Stimulated activated CD8-positive, alpha-beta memory T cell treated with anti-CD3 and anti-CD28 coated beads, Interleukin-15, amount 100 ng/mL, for 48 hours (primary cell): ENCODE data around the gene HUS1.
"Not testable (repeated sequence)": the region's sequence is repeated elsewhere in the genome, so short reads cannot be mapped to it uniquely, and the experiment has no call there.

Source experiments
- DNase-seq, 2 donors: peaks; one replicate each; pipeline ENCODE4 v3.0.0-alpha.2; 2020; ENCODE audit warnings: low read depth in 2 of 2

Gene HUS1

DNA sequence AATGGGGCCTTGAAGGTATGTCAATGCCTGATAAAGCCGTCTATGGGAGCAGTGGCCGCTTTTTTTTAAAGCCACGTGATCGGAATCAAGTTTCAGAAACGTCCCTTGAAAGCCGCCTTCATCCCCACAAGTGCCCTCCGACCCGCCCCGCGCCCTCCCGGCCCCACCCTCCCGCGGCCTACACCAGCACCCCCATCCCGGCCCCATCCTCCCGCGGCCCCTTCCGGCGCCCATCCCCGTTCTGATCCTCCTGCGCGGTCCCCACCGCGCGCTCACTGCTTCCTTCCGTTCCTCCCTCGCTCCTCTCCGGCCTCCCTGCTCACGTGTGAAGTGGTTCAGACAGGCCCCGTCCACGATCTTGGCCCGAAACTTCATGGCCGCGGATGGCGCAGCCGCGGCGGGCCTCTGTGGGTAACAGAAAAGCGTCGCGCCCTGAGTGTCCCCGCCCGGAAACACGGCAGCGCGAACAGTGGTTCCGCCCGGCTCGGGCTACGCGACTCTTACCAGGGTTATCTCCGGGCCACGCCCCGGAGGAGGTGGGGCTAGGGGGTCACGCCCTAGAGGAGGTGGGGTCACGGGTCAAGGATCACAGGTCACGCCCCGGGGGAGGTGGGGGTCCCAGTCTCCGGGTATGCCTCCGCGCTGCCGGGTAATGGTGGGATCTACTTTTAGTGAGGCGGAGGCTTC lies at the start of gene HUS1:
TSS of gene HUS1 (minus strand) at position 471 of the 687 bp plus-strand sequence. CDS start at position 375, 96 bp downstream.
- peak; percentile 85 to 89 for DNase-seq

DNA sequence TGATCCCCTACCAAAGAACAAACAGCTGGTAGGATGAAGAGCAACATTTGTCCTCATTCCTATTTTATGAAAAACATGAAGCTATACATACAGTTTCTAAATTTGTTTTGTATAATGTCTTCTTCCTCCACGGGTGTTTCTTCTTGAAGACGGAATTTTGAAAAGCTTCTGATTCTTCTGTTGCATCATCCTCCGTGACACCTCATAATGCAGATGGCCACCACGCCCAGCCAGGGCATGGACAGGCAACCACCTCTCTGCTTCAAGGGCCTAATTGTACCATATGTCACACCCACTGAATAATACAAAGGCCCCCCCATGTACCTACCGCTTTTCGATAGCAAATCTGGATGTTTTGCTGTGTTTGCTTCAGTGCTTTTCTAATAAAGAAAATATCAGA lies 49.5 kb upstream of the HUS1 start, which contains the start of gene SUN3:
TSS of gene SUN3 (minus strand) at position 170 of the 400 bp plus-strand sequence. CDS start at position 1, 169 bp downstream.
- DNase-seq, result no peak

DNA sequence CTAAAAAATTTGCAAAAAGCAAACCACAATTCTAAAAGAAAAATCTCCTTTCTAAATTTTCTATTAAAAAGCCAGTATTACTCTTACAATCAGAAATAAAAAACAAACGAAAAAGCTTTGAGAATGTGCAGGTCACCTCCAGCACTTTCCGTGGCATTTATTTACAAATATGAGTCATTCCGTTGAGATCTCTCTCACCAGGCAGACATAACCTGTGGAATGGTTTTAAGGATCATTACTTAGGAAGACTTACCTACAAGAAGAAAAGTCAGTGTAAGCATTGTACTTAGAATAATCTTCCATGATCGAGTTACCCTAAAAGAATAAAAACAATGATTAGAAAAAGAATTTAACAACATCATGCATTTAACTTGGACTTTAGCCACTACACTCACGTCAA lies 46.2 kb upstream of the HUS1 start:
- no peak for DNase-seq

DNA sequence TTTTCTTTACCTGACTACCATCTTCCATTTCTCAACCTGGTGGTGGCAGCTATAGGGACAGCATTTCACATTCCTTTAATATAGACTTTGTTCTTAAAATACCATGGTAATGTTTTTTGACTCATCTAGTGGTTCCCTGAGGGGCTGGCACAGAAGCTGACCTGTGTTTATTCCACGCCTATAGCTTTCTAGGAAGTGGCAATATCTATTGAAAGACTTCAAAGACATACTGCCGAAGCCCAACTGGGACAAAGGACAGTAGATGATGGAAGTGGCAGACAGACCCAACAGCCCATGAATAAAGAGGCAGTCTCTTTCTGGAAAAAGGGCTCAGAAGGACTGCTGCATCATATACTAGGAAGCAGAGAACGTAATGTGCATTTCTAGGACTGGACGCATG lies 38.3 kb upstream of the HUS1 start:
- DNase-seq, result no peak

DNA sequence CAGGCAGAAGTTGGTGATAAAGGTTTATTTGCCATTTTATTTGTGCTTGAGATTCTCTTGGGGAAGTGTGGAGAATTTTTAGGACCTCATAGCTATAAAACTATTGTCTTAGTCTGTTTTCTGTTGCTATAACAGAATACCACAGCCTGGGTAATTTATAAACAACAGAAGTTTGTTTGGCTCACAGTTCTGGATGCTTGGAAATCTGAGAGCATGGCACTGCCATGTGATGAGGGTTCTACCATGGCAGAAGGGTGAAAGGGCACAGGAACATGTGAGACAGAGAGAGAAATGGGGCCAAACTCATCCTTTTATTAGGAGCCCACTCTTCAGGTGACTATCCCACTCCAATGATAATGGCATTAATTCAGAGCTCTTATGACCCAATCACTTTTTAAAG lies 37.2 kb upstream of the HUS1 start:
- DNase-seq, result no peak

DNA sequence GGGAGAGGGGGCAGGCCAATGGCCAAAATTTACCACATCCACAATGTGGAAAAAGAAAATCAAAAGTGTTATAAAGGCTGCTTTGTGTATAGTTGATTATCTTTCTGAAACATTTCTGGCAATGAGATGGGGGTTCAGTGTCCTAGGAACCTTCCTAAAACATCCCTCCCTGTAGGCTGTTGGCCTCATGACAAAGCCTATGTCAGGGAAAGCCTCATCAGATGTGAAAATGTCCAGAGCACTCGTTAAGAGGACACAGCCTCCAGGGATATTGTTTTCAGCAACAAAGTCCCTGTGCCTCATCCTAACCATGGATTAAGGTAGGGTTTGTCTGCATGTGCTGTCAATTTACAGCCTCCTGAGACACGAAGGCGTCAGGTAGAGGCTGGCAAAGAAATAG lies 32.5 kb upstream of the HUS1 start:
- no peak for DNase-seq

DNA sequence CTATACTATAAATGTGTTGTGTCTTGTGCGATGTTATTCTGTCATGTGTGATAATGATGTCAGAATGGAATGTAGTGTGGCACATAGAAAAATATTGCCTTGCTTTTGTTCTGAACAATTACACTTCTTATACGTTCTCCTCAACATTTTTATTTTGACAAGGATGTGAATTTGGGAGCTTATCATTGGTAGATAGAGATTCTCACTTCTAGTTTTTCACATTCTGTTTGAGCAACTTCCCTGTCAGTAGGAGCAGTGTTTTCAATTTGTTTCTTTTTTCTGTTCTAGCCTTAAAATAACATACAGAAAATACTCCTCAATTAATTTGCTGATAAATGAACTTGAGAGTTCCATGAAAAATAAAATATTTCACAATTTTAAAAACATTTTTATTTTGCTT lies 31.9 kb upstream of the HUS1 start:
- DNase-seq, result no peak

DNA sequence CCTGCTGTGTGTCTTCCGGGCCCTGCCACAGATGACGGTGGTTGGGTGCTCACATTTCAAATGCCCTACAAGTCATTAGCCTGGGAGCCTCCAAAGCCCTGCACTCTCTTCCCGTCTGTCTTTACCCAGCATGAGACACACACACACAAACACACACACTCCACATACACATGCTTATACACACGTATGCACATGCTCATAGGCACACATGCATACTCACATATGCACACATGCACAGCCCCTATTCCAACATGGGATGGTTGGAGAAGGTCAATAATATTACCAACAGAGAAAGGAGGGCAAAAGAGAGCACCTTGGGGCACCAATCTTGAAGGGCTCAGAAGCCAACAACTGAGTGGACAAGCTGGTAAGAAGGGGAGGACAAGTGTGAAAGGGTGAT lies 30.5 kb upstream of the HUS1 start:
- no peak for DNase-seq

DNA sequence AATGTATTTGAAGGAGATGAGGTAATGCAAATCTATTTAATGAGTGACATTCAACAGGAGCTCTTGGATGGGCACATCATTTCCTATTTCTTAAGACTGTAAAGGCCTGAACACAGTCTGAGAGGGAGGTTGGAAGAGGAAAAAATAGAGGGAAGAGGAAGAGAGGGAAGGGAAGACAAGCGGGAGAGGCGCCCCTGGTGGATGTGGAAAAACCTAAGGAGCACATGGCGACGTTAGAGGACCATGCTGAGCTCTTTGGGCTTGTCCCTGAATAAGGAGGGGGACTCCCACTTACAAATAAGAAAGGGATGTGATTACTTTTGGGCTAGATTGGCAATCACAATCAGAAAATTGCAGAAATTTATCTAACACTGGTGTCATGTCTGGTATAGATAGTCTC lies 29.8 kb upstream of the HUS1 start:
- DNase-seq, result no peak

DNA sequence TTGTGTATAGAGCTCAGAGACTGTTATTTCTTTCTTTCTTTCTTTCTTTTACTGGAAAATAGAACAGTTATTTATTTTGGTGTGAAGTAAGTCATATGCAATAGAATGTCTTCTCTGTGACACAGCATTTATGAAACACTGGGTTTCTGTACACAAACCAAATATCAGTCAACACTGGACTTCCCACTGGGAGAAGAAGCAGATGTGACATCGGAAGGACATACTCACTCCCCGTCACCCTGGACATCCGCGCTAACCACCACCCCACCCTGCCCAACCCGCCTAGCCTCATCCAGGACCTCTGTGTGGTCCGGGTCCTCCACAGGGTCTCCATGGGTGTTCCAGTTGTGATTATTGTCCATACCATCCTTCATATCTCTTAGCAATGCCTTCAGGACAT lies 27.5 kb upstream of the HUS1 start:
- DNase-seq, result no peak

DNA sequence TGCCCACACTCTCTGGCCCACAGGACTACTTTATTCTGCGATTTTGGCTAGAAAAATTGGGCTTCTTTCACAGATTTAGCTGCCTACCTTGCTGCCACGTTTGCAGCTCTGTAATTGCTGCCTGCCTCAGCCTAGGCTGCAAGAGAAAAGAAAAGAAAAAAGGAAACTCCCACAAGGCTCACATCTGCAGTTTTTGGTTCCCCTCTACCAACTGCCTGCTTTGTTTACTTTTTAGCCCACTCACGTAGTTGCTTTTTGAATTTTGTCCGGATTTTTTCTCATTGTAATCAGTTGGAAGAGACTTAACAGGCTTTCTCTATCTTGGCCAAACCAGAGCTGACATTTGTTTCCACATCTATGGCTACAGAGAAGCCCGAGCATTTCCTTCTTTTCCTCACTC lies 25.2 kb upstream of the HUS1 start:
- no peak for DNase-seq

DNA sequence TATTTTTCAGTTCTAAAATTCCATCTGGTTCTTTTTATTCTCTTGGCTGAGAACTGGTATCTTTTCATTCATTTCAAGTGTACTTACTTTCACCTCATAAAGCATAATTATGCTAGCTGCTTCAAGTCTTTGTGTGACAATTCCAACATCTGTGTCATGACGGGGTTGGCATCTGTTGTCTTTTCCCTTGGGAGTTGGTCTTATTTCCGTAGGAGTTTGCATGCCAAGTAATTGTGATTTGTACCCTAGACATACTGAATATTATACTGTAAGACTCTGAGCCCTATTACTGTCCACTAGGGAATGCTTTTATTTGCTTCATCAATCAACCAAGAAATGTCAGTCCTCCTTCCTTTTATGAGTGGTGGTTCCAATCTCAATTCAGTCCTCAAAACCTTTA lies 24.6 kb upstream of the HUS1 start:
- no peak for DNase-seq

DNA sequence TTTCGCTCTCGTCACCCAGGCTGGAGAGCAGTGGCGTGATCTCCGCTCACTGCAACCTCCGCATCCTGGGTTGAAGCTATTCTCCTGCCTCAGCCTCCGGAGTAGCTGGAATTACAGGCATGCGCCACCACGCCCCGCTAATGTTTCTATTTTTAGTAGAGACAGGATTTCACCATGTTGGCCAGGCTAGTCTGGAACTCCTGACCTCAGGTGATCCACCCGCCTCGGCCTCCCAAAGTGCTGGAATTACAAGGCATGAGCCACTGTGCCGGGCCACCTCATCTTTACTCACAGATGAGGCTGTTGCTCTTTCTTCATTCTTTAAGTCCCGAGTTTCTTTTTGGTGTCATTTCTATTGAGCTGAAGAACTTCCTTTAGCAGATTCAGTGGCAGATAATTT lies 20.7 kb upstream of the HUS1 start:
- not testable (repeated sequence) for DNase-seq

DNA sequence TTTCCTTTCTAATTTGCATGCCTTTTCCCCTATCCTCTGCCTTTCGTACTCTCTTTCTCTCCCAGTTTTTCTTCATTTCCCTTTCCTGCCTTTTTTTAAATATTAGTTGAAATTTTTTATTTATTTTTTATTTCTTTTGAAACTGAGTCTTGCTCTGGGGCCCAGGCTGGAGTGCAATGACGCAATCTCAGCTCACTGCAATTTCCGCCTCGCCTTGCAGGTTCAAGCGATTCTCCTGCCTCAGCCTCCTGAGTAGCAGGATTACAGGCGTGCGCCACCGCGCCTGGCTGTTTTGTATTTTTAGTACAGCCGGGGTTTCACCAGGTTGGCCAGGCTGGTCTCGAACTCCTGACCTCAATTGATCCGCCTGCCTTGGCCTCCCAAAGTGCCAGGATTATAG lies 20.0 kb upstream of the HUS1 start:
- no peak for DNase-seq

DNA sequence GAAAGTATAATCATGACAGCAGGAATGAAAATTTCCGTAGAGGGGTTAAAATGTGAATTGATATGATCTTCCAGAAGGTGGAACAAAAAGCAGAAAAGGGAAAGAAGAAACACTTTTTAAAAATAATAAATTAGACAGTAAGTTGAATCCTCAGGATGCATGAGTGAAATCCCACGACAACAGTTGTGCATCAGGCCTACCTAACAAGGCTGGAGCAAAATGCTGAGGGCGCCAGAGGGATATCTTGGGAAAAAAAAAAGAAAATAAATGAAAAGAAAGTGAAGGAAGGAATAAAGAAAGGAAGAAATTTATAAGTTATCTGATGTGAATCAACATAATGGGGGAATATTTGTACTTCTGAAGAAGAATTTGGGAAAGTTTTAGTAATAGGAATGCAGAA lies 13.0 kb upstream of the HUS1 start:
- no peak for DNase-seq

DNA sequence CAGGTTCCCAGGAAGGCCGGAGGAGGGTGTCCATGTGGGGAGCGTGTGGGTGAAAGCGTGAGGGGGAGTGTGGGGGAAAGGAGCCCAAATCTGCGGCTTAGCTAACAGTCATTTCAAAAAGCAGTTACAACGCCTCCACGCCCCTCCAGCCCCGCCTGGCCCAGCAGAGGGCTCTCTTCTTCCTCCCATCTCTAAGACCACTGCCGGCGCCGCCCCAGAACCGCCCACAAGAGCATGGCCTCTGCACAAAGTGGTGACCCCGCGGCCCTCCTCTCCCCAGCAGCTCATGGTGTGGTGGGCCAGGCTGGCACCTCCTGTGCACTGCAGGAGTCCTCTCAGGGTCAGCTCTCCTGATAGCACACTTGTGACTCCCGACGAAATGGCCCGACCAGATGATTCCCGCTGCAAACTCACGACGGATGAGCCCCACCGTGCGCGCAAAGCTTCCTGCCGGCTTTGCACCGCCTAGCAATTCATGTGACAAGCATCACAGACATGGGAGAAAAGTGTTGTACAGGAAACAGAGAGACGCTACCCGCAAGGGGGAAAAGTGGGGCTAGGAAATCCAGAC lies 12.4 kb upstream of the HUS1 start:
- DNase-seq, result peak; percentile 79 to 81

DNA sequence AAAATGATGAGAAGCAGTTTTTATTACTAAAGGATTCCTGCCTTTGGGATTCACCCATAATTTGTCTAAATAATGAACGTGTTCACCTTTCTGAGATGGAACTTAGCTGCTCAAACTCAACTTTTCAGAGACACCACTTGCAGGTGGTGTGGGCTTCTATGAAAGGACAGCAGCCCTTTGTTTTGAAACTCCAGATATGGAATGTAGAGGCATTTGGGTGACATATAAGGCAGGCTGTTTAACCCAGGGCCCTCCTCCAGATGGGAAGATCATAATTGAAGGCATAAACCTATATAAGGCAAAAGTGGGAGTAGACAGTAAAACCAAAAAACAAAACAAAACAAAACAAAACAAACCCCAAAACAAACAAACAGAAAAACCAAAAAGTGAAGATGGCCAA lies 11.9 kb upstream of the HUS1 start:
- no peak for DNase-seq

DNA sequence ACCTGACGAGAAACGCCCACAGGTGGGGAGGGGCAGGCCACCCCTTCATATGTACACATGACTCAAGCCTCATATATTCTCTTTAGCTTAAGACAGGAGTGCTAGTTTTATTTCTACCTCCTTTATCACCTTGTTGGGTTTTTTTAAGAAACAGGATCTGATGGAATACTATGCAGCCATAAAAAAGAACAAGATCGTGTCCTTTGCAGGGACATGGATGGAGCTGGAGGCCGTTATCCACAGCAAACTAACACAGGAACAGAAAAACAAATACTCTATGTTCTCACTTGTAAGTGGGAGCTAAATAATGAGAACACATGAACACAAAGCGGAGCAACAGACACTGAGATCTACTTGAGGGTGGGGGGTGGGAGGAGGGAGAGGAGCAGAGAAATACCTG lies 11.2 kb upstream of the HUS1 start:
- no peak for DNase-seq

DNA sequence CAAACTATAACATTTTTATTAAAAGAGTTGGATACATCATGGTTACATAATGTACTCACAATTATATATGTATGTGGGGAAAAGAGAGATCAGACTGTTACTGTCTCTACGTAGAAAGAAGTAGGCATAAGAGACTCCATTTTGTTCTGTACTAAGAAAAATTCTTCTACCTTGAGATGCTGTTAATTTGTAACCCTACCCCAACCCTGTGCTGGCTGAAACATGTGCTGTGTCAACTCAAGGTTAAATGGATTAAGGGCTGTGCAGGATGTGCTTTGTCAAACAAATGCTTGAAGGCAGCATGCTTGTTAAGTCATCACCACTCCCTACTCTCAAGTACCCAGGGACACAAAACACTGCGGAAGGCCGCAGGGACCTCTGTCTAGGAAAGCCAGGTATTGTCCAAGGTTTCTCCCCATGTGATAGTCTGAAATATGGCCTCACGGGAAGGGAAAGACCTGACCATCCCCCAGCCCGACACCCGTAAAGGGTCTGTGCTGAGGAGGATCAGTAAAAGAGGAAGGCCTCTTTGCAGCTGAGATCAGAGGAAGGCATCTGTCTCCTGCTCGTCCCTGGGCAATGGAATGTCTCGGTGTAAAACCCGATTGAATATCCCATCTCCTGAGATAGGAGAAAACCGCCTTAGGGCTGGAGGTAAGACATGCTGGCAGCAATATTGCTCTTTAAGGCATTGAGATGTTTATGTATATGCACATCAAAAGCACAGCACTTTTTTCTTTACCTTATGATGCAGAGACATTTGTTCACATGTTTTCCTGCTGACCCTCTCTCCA lies 10.4 kb upstream of the HUS1 start:
- DNase-seq, result not testable (repeated sequence)

DNA sequence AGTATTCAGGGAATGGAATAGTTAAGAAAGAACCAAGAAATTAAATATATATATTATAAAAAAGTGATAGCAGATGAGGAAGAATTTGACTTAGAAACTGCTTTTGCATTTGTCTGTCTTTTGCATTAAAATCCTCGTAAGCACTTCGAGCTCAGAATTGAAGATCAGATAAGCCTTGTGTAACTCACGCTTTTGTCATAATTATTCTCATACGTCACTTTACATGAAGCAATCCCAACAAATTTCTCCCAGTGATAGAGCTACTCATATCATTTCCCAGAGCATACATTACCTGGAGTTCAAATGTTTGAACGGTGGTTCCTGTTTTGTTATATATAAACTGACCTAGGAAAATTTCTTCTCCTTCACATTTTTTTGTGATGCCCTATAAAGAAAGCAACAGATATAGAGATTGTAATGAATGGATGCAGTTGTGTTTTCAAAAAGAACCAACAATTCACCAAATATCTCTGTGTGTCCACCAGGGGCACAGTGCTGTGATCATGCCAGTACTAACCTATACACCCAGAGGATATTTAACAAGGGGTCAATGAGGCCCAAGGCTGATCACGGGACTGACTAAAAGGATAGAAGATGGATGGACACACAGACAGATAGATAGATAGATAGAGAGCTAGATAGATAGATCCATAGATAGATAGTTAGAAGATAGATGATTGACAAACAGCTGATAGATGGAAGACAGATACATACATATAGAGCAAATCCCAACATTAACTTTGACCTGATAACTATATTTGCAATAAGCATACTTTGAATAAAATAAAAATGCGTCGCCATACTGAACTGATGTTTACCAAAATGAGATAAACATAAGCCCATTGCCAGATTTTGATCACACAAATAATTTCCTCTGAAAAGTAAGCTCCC lies 9.3 kb upstream of the HUS1 start:
- no peak for DNase-seq

DNA sequence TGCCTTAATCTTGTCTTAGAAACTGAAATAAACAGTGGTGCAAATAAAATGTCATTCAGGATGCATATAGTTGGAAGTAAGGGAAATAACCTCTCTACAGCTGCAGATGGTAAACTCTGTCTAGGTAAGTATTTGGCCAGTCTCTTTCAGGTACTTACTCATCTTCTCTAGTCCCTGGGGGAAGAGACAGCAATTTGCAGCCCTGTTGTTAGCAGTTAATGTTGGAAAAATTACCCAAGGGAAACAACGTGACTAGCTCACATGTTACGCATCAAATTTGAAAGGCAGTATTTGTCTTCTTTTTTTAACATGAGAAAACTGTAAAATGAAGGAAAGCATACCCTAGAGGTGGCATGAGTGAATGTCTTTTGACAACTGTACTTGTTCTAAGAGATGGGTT lies 3.2 kb upstream of the HUS1 start:
- no peak for DNase-seq

DNA sequence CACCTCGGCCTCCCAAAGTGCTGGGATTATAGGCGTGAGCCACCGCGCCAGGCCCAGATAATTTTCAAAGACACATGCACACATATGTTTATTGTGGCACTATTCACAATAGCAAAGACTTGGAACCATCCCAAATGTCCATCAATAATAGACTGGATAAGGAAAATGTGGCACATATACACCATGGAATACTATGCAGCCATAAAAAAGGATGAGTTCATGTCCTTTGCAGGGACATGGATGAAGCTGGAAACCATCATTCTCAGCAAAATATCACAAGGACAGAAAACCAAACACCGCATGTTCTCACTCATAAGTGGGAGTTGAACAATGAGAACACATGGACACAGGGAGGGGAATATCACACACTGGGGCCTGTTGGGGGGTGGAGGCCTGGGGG lies 1.2 kb upstream of the HUS1 start:
- DNase-seq, result not testable (repeated sequence)
